Transverse colon (tissue), 4 donors: ENCODE measurements around the gene DIRAS2. TPM values are rescaled to one million over a fixed set of nuclear protein-coding genes. Genes with fewer than 3 reads are reported as not detected.

Source experiments
- DNase-seq: peaks from one replicate; pipeline ENCODE4 v3.0.0-alpha.2; 2019
- H3K27ac ChIP-seq, 4 donors: fragments of 200-600 bp; sonication (generic); 2 replicates each; pipeline ENCODE4 v1.5.1; 2016 to 2018; ENCODE audit warnings: inconsistent platforms in 4 of 4
- H3K27me3 ChIP-seq: fragments of 200-600 bp; sonication (generic); 2 replicates; pipeline ENCODE4 v1.5.1; 2017; ENCODE audit warnings: inconsistent platforms
- H3K36me3 ChIP-seq, 4 donors: fragments of 200-600 bp; sonication (generic); 2 replicates each; pipeline ENCODE4 v1.5.1; 2017 to 2019; ENCODE audit warnings: inconsistent platforms in 4 of 4
- H3K4me1 ChIP-seq, 4 donors: fragments of 200-600 bp; sonication (generic); 2 replicates each; pipeline ENCODE4 v1.5.1; 2017 to 2020; ENCODE audit warnings: inconsistent platforms in 4 of 4
- H3K4me3 ChIP-seq, 4 donors: fragments of 200-600 bp; sonication (generic); 1 replicate in 1 of 4; 2 replicates in 3 of 4; pipeline versions ENCODE4 v1.5.1 to v1.6.1; 2017 to 2019; ENCODE audit warnings: inconsistent platforms in 4 of 4
- H3K9me3 ChIP-seq, 2 donors: fragments of 200-600 bp; sonication (generic); 2 replicates each; pipeline ENCODE4 v1.5.1; 2017 to 2019; ENCODE audit warnings: inconsistent platforms in 2 of 2
- CTCF ChIP-seq, 5 experiments: fragments of 200-600 bp in 3 of 5; fragments of 450-650 bp in 2 of 5; sonication (generic) in 3 of 5; IDR thresholded peaks; 1 replicate in 2 of 5; 2 replicates in 3 of 5; pipeline ENCODE4 v1.5.1; 2016 to 2017; ENCODE audit warnings: antibody characterized with exemption in 5 of 5, inconsistent platforms in 3 of 5, mild to moderate bottlenecking in 2 of 5, moderate library complexity in 1 of 5
- EP300 ChIP-seq: sonication (generic); formaldehyde crosslinking; IDR thresholded peaks from one replicate; pipeline ENCODE4 v1.6.1; 2017; ENCODE audit warnings: antibody characterized with exemption, low read depth
- POLR2A ChIP-seq: fragments of 450-650 bp; IDR thresholded peaks from one replicate; pipeline ENCODE4 v1.6.1; 2016; ENCODE audit warnings: antibody characterized with exemption, mild to moderate bottlenecking, moderate library complexity
- POLR2AphosphoS5 ChIP-seq, 3 donors: sonication (generic); formaldehyde crosslinking; IDR thresholded peaks; one replicate each; pipeline ENCODE4 v1.6.1; 2016; ENCODE audit warnings: antibody characterized with exemption in 3 of 3
- WGBS, 2 donors: methylation state at CpG; one replicate each; pipeline ENCODE4 v1.1.5; 2018; ENCODE audit warnings: low coverage in 1 of 2; 5-methylcytosine and 5-hydroxymethylcytosine counted together
- in situ Hi-C, 4 donors: fragments of 200-750 bp; cut with MboI; loops; one replicate each; pipeline versions ENCODE4 v1.15.0 to v1.15.1; 2017; ENCODE audit warnings: low sequenced_read_pairs in 3 of 4, low pct_ligation_motif_present in 1 of 4, low pct_unique_long_range_greater_than_20kb in 1 of 4
- intact Hi-C: fragments of 100-400 bp; cut with DNase I; formaldehyde crosslinking; loops from one replicate; pipeline ENCODE4 v1.15.1; 2023; ENCODE audit warnings: low total_unique reads
- total RNA-seq, 4 donors: library from RNA; depleted of rRNA; stranded (reverse); fragments of >200 nt; gene quantifications; one replicate each; pipeline ENCODE4 v1.1.0, GENCODE V29; 2016

The DIRAS2 gene
- total RNA-seq, 4 donors from 2014 or later, result 0.14 TPM; not detected in 3

DNA sequence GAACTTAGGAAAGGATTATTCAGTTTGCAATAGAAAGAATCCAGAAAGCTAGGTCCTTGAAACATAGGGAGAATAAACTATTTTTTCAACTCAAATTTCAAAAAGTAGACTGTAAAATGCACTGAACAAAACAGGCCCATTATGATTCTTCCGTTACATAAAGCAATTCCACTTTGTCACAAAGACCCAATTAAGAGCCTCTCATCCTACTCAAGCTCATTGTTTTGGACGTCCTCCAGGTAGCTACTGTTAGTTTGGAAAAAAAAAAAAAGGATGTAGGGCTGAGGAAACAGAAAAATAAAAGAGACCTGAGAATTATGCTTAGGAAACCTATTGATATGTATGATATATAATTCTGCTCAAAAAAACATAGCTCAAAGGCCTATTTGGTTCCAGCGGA is 74.0 kb downstream of the DIRAS2 start:
- Histone ChIP-seq H3K4me3 (no peak overlapping the region), H3K27me3 (no peaks in the 10 kb centered on the region), H3K36me3 (no peaks in the 10 kb centered on the region), H3K4me1 (no peaks in the 10 kb centered on the region), H3K9me3 (no peaks in the 10 kb centered on the region), H3K27ac (no peak overlapping the region)
- in situ Hi-C loops (no loop called here), intact Hi-C loops (no loop called here)
- no peak for DNase-seq
- TF ChIP-seq EP300, result no peak
- no peak for TF ChIP-seq POLR2A
- no peak for TF ChIP-seq POLR2AphosphoS5 (IDR thresholded peaks at IDR 0.05)
- TF ChIP-seq CTCF (IDR thresholded peaks at IDR 0.05), result no peak
- WGBS, 2 donors, result 38 to 66% methylated on average over 2 to 3 of the region's 3 CpGs

GRCh38 chr9:90562229-90562628 is 80.4 kb downstream of the DIRAS2 start:
- H3K27me3 ChIP-seq, result no peaks in the 10 kb centered on the region
- no peak for DNase-seq
- no peaks in the 10 kb centered on the region for H3K36me3 ChIP-seq
- no peaks in the 10 kb centered on the region for H3K9me3 ChIP-seq
- TF ChIP-seq POLR2A (no peak), CTCF (IDR thresholded peaks at IDR 0.05) (no peak), EP300 (no peak)
- no peak overlapping the region for H3K27ac ChIP-seq
- H3K4me3 ChIP-seq, result no peak overlapping the region
- intact Hi-C loops, result no loop called here
- H3K4me1 ChIP-seq, result no peaks in the 10 kb centered on the region
- 83 to 85% methylated on average over 2 to 4 of the region's 4 CpGs for WGBS, 2 donors
- in situ Hi-C loops, result no loop called here

Other genes with a start within 250 kb of the DIRAS2 start
- 100 to 1,000 TPM in 1 of 4 donors, 10 to 100 TPM in 3; 32.2 to 534 (median 34.3) TPM for gene SYK, start 159.0 kb upstream of the DIRAS2 start, total RNA-seq